Left lung (tissue), 10 donors: ENCODE results near the gene GLIS1. TPM values are rescaled to one million over a fixed set of nuclear protein-coding genes. Genes with fewer than 3 reads are reported as not detected.

Experiments used
- ATAC-seq: fragments of 200-7000 bp; cut with Tn5 transposase; one replicate; pipeline ENCODE4 v1.9.1; 2020; ENCODE audit warnings: moderate library complexity
- DNase-seq, 4 donors: peaks; one replicate each; pipeline ENCODE4 v3.0.0-alpha.2; 2013 to 2020
- H3K27ac ChIP-seq, 2 donors: fragments of 200-600 bp; sonication (generic) in 1 of 2; one replicate each; pipeline versions ENCODE4 v1.5.0 to v1.8.0; 2020 to 2021
- H3K27me3 ChIP-seq, 2 donors: fragments of 200-600 bp; sonication (generic) in 1 of 2; one replicate each; pipeline versions ENCODE4 v1.5.0 to v1.8.0; 2020 to 2021
- H3K36me3 ChIP-seq, 2 donors: fragments of 200-600 bp; sonication (generic) in 1 of 2; one replicate each; pipeline versions ENCODE4 v1.5.0 to v1.8.0; 2020 to 2021
- H3K4me1 ChIP-seq, 2 donors: fragments of 200-600 bp; one replicate each; pipeline ENCODE4 v1.8.0; 2021
- H3K4me3 ChIP-seq, 2 donors: fragments of 200-600 bp; sonication (generic) in 1 of 2; one replicate each; pipeline versions ENCODE4 v1.5.0 to v1.8.0; 2020 to 2021; ENCODE audit warnings: mild to moderate bottlenecking in 1 of 2
- H3K9me3 ChIP-seq, 2 donors: fragments of 200-600 bp; sonication (generic) in 1 of 2; one replicate each; pipeline versions ENCODE4 v1.5.0 to v1.8.0; 2020 to 2021
- CTCF ChIP-seq, 2 donors: fragments of 200-600 bp; sonication (generic) in 1 of 2; IDR thresholded peaks; one replicate each; pipeline versions ENCODE4 v1.5.0 to v1.8.0; 2021; ENCODE audit warnings: antibody characterized with exemption in 2 of 2
- intact Hi-C, 2 donors: fragments of 100-400 bp; cut with DNase I; formaldehyde crosslinking; loops; one replicate each; pipeline versions ENCODE4 v1.11.2 to v1.14.2; 2022
- polyA plus RNA-seq, 6 donors: library from polyadenylated mRNA; unstranded; fragments of 120-200 nt; gene quantifications; one replicate each; pipeline ENCODE4 v1.2.1, GENCODE V29; 2013; ENCODE audit not compliant: insufficient read length in 6 of 6
- total RNA-seq, 2 donors: library from RNA; stranded (reverse); fragmentation: NEBNext Ultra II Directional; extraction: Animal tissue kit (Norgen Biotek cat#: 25700); gene quantifications; one replicate each; pipeline ENCODE4 v1.2.1, GENCODE V29; 2021
- donor health status: DM: no; HTN: yes; CAD: no.
- donor health status: DM: no; HTN: no; CAD: no.

The GLIS1 gene
- total and polyA plus RNA-seq, 8 donors: 0.06 to 0.16 (median 0.12) TPM; not detected in 4

- ATAC-seq (no peak), DNase-seq (no peak)
- intact Hi-C loops: no loop called here
- Histone ChIP-seq H3K36me3 (no peaks in the 10 kb centered on the region), H3K9me3 (no peaks in the 10 kb centered on the region), H3K4me3 (no peak overlapping the region), H3K4me1 (no peaks in the 10 kb centered on the region), H3K27me3 (peaks cover 0 to 19% of the 10 kb centered on the region in 2 donors), H3K27ac (no peak overlapping the region)
- TF ChIP-seq CTCF (IDR thresholded peaks at IDR 0.05): no peak
Observed at GRCh38 chr1:53716150-53716549, 22.8 kb downstream of the GLIS1 start.

GRCh38 chr1:53715478-53715877, 23.5 kb downstream of the GLIS1 start:
- DNase-seq: no peak
- no peak overlapping the region for H3K4me3 ChIP-seq
- no peaks in the 10 kb centered on the region for H3K9me3 ChIP-seq
- H3K36me3 ChIP-seq: no peaks in the 10 kb centered on the region
- no peaks in the 10 kb centered on the region for H3K4me1 ChIP-seq
- ATAC-seq: peak; percentile 44
- intact Hi-C loops: no loop called here
- H3K27ac ChIP-seq: no peak overlapping the region
- no peak for TF ChIP-seq CTCF (IDR thresholded peaks at IDR 0.05)
- H3K27me3 ChIP-seq: peaks cover 0 to 19% of the 10 kb centered on the region in 2 donors

GRCh38 chr1:53712276-53712675, 26.7 kb downstream of the GLIS1 start:
- H3K27ac ChIP-seq: no peak overlapping the region
- intact Hi-C loops: no loop called here
- ATAC-seq: no peak
- no peak overlapping the region for H3K4me3 ChIP-seq
- H3K4me1 ChIP-seq: no peaks in the 10 kb centered on the region
- no peaks in the 10 kb centered on the region for H3K9me3 ChIP-seq
- no peak for TF ChIP-seq CTCF (IDR thresholded peaks at IDR 0.05)
- H3K27me3 ChIP-seq: peaks cover 0 to 28% of the 10 kb centered on the region in 2 donors
- DNase-seq: no peak
- no peaks in the 10 kb centered on the region for H3K36me3 ChIP-seq

- H3K9me3 ChIP-seq: no peaks in the 10 kb centered on the region
- H3K27ac ChIP-seq: no peak overlapping the region
- no peaks in the 10 kb centered on the region for H3K36me3 ChIP-seq
- no peak for TF ChIP-seq CTCF (IDR thresholded peaks at IDR 0.05)
- no peak for ATAC-seq
- no peak overlapping the region for H3K4me3 ChIP-seq
- peaks cover 0 to 45% of the 10 kb centered on the region in 2 donors for H3K27me3 ChIP-seq
- no peaks in the 10 kb centered on the region for H3K4me1 ChIP-seq
- intact Hi-C loops: no loop called here
- no peak for DNase-seq
Observed at GRCh38 chr1:53710584-53710983, 28.4 kb downstream of the GLIS1 start.

GRCh38 chr1:53708687-53709086, 30.3 kb downstream of the GLIS1 start:
- Histone ChIP-seq H3K27me3 (peaks cover 0 to 39% of the 10 kb centered on the region in 2 donors), H3K27ac (no peak overlapping the region), H3K36me3 (no peaks in the 10 kb centered on the region), H3K4me1 (no peaks in the 10 kb centered on the region), H3K9me3 (no peaks in the 10 kb centered on the region), H3K4me3 (no peak overlapping the region)
- intact Hi-C loops: no loop called here
- TF ChIP-seq CTCF (IDR thresholded peaks at IDR 0.05): no peak
- DNase-seq (no peak), ATAC-seq (peak; percentile 57)
